BJ (cell line): ENCODE results near the gene OR5B3. TPM values are rescaled to one million over a fixed set of nuclear protein-coding genes. Genes with fewer than 3 reads are reported as not detected.

Experiments used
- CTCF ChIA-PET: fragments of 350-600 bp; formaldehyde crosslinking; extraction: SDS; loops from one replicate; lab custom pipeline; 2021; ENCODE audit warnings: antibody characterized with exemption, inconsistent platforms; lab: Yijun Ruan, JAX
- POLR2A ChIA-PET: fragments of 300-600 bp; sonication (Branson Sonifier 250); formaldehyde crosslinking; extraction: SDS; loops from one replicate; lab custom pipeline; 2021; ENCODE audit warnings: antibody characterized with exemption; lab: Charles Lee
- DNase-seq: peaks from one replicate; pipeline ENCODE4 v3.0.0-alpha.2; 2011; ENCODE audit warnings: low read depth
- H3K27me3 ChIP-seq: 2 replicates; pipeline ENCODE4 v1.6.0; 2011; ENCODE audit warnings: low read length; ENCODE audit not compliant: control insufficient read depth, insufficient read depth
- H3K36me3 ChIP-seq: 2 replicates; pipeline ENCODE4 v1.5.1; 2011; ENCODE audit warnings: low read length; ENCODE audit not compliant: control insufficient read depth, insufficient read depth
- H3K4me3 ChIP-seq: 2 replicates; pipeline ENCODE4 v1.5.1; 2011; ENCODE audit warnings: low read depth, mild to moderate bottlenecking, control low read depth, low read length
- polyA minus RNA-seq: library from RNA; depleted of rRNA, polyadenylated mRNA; stranded (reverse); fragments of >200 nt; gene quantifications from 2 replicates; pipeline ENCODE4 v1.2.3, GENCODE V29; 2011; rRNA and poly(A)+ RNA removed
- polyA plus RNA-seq: library from polyadenylated mRNA; depleted of rRNA; stranded (reverse); fragments of >200 nt; gene quantifications from 2 replicates; pipeline ENCODE4 v1.2.3, GENCODE V29; 2011; rRNA removed
- TF ChIP-seq, protein P1 (sequence below): IDR thresholded peaks from 2 replicates; pipeline ENCODE4 v1.5.1; 2011; ENCODE audit warnings: low read depth, mild to moderate bottlenecking, control low read depth, inconsistent platforms, low read length, moderate library complexity; ENCODE audit not compliant: insufficient read depth

Gene OR5B3
- polyA plus RNA-seq (not detected in 2 replicates), polyA minus RNA-seq (not detected in 2 replicates)

DNA sequence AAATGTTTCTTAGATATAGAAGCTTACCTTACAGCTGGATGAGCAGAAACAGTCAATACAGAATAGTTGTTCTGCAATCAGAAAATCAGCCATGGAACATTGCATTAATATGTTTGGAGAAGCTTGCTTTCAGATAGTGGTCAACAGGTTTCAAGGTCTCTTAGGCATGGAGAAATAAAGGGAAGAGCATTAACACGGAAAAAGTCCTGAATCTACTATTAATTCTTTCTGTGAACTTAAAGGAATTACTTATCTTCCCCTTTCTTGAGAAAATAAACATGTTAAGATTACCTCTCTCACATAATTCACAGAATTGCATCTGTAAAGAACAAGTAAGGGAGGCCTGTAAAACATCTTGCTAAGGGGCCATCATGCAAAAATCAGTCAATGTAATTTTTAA, at the start of gene OR5B3:
TSS of gene OR5B3 (minus strand) at position 101 of the 400 bp plus-strand sequence. CDS start 3,465 bp downstream, outside the sequence.
- Histone ChIP-seq H3K27me3 (no peaks in the 10 kb centered on the region), H3K4me3 (no peak within 1 kb of the TSS), H3K36me3 (no peaks in the 10 kb centered on the region)
- ChIA-PET CTCF (no interaction called here), POLR2A (no interaction called here)
- TF ChIP-seq, protein P1, sequence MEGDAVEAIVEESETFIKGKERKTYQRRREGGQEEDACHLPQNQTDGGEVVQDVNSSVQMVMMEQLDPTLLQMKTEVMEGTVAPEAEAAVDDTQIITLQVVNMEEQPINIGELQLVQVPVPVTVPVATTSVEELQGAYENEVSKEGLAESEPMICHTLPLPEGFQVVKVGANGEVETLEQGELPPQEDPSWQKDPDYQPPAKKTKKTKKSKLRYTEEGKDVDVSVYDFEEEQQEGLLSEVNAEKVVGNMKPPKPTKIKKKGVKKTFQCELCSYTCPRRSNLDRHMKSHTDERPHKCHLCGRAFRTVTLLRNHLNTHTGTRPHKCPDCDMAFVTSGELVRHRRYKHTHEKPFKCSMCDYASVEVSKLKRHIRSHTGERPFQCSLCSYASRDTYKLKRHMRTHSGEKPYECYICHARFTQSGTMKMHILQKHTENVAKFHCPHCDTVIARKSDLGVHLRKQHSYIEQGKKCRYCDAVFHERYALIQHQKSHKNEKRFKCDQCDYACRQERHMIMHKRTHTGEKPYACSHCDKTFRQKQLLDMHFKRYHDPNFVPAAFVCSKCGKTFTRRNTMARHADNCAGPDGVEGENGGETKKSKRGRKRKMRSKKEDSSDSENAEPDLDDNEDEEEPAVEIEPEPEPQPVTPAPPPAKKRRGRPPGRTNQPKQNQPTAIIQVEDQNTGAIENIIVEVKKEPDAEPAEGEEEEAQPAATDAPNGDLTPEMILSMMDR: no peak
- DNase-seq: no peak

DNA sequence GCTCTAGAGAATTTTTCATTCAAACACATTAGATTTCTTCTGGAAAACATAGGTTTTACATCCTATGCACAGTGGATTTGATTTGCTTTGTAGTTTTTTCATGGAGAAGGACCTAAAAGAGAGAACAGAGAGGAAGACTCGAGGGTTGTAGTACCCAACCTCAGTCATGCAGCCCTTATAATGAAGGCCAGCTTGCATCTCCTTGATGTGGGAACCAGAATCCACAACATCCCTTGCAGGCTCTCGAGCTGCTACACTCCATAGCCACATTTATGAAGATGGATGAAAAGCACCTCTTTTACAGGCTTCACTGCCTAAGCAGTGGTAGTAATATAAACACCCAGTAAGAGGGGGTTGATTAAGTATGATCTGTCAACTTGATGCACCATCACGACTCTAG, 44.9 kb upstream of the OR5B3 start:
- ChIA-PET POLR2A (no interaction called here), CTCF (no interaction called here)
- no peaks in the 10 kb centered on the region for H3K36me3 ChIP-seq
- TF ChIP-seq, protein P1: no peak
- DNase-seq: no peak
- no peaks in the 10 kb centered on the region for H3K27me3 ChIP-seq
- no peak overlapping the region for H3K4me3 ChIP-seq

DNA sequence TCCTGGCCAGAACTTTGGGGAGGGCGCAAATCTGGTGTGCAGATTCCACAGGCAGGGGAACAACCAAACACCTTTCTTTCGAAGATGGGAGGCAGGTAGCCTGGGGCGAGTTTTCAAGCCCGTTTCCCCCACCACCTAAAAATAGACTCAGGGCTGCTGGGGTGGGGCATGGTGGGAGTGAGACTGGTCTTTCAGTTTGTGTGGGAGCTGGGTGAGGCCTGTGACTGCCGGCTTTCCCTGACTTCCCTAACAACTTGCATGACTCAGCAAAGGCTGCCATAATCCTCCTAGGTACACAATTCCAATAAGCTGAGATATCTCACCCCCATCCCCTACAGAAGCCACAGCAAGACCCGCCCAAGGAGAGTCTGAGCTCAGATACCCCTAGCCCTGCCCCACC, 39.6 kb upstream of the OR5B3 start:
- POLR2A ChIA-PET: no interaction called here

DNA sequence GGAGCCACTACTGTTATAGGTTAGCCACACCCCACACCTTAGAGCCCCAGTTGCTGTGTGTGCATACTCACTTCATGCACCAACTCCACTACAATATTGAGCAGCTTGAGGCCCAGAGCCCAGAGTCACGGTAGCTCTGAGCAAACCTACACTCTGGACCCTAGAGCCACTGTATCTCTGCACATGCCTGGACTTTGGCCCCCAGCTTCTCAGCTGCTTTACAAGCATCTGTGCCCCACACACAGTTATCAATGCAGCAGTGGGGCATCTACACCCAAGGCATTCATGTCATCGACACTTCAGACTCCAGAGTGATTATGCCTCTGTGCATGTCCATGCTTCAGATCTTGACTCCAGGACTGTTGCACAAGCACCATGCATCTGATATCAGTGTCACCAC, 37.6 kb upstream of the OR5B3 start:
- Histone ChIP-seq H3K4me3 (no peak overlapping the region), H3K36me3 (no peaks in the 10 kb centered on the region), H3K27me3 (no peaks in the 10 kb centered on the region)
- DNase-seq: no peak
- ChIA-PET CTCF (no interaction called here), POLR2A (no interaction called here)
- TF ChIP-seq, protein P1: no peak

More for the DNA sequence above, 39.6 kb upstream of the OR5B3 start:
- CTCF ChIA-PET: no interaction called here
- Histone ChIP-seq H3K36me3 (no peaks in the 10 kb centered on the region), H3K4me3 (no peak overlapping the region), H3K27me3 (no peaks in the 10 kb centered on the region)
- DNase-seq: no peak
- TF ChIP-seq, protein P1: no peak

DNA sequence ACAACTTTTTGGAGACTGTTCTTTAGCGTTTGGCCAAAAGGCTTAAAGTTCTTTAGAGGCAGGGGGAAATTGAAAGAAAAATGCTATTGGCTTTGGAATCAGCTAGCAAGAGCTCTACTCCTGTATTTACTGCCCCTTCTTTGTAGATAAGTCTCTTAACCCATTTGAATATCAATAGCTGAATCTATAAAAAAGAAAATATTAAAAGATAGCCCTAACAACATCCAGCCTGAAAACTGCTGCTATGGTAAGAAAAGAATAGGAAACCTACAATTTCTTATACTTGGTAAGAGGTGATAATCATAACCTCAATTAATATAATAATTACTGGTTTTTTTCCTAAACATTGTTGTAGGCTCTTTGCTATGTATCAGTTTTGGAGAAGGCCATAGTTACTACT, 35.5 kb upstream of the OR5B3 start, which contains the start of gene OR5B12:
TSS of gene OR5B12 (minus strand) at position 101 of the 400 bp plus-strand sequence. CDS start 2,085 bp downstream, outside the sequence.
- ChIA-PET POLR2A (no interaction called here), CTCF (no interaction called here)
- no peak for DNase-seq
- Histone ChIP-seq H3K4me3 (no peak within 1 kb of the TSS), H3K27me3 (no peaks in the 10 kb centered on the region), H3K36me3 (no peaks in the 10 kb centered on the region)
- TF ChIP-seq, protein P1: no peak
